Measurements from ENCODE around the gene COL4A2.

DNA sequence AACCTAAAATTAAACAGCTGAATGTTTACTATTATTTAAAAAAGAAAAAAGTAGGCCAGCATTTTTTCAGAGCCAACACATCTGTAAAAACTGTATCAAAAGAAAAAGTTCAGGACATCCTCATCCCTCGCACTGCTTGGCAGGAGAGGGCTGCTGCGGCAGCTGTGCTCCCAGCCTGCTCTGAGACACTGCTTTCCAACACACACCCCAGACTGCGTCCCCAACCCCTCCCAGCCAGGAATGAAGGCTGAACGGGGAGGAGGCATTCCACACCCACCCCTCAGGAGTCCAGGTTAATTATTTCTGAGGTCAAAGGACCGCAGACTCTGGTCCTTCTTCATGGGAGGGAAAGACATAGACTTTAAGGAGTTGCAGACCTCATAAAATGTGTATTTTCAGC lies 43.2 kb upstream of the COL4A2 start:
- TF ChIP-seq, protein P1, sequence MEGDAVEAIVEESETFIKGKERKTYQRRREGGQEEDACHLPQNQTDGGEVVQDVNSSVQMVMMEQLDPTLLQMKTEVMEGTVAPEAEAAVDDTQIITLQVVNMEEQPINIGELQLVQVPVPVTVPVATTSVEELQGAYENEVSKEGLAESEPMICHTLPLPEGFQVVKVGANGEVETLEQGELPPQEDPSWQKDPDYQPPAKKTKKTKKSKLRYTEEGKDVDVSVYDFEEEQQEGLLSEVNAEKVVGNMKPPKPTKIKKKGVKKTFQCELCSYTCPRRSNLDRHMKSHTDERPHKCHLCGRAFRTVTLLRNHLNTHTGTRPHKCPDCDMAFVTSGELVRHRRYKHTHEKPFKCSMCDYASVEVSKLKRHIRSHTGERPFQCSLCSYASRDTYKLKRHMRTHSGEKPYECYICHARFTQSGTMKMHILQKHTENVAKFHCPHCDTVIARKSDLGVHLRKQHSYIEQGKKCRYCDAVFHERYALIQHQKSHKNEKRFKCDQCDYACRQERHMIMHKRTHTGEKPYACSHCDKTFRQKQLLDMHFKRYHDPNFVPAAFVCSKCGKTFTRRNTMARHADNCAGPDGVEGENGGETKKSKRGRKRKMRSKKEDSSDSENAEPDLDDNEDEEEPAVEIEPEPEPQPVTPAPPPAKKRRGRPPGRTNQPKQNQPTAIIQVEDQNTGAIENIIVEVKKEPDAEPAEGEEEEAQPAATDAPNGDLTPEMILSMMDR (IDR thresholded peaks at IDR 0.05): no peak
- TF ChIP-seq POLR2A (IDR thresholded peaks at IDR 0.05): no peak
